SK-N-SH (cell line): ENCODE results near the gene PRPF40B. TPM values are rescaled to one million over a fixed set of nuclear protein-coding genes. Genes with fewer than 3 reads are reported as not detected.

ENCODE experiments used
- CTCF ChIA-PET: fragments of 300-600, 350-600 bp; formaldehyde crosslinking; extraction: SDS; loops from one replicate; lab custom pipeline; 2021; lab: Yijun Ruan, JAX
- POLR2A ChIA-PET: fragments of 350-600 bp; sonication (Branson Sonifier 250); formaldehyde crosslinking; extraction: SDS; loops from one replicate; lab custom pipeline; 2020; ENCODE audit warnings: antibody characterized with exemption, inconsistent platforms; lab: Yijun Ruan, JAX
- DNase-seq: peaks from one replicate; pipeline ENCODE4 v3.0.0; 2012
- H2AFZ ChIP-seq: fragments of 200-600 bp; sonication (generic); 2 replicates; pipeline ENCODE4 v1.8.1; 2016; ENCODE audit warnings: antibody characterized with exemption, mild to moderate bottlenecking, low read depth
- H3F3A ChIP-seq: fragments of 200-600 bp; sonication (generic); replicated peaks from 2 replicates; pipeline ENCODE3; 2016; ENCODE audit warnings: antibody characterized with exemption, mild to moderate bottlenecking; ENCODE audit not compliant: insufficient read depth
- H3K27ac ChIP-seq, 2 experiments: fragments of 200-500 bp in 1 of 2; fragments of 200-600 bp in 1 of 2; sonication (Bioruptor generic) in 1 of 2; sonication (generic), shearing (Covaris generic) in 1 of 2; 2 replicates each; pipeline versions ENCODE4 v1.5.1 to v1.6.1; 2014 to 2016; ENCODE audit warnings: low read depth in 2 of 2, inconsistent platforms in 1 of 2, low read length in 1 of 2, mild to moderate bottlenecking in 1 of 2, mixed read lengths in 1 of 2
- H3K27me3 ChIP-seq: fragments of 200-600 bp; sonication (generic), shearing (Covaris generic); 2 replicates; pipeline ENCODE4 v1.6.1; 2016; ENCODE audit warnings: mixed run types; ENCODE audit not compliant: insufficient read depth
- H3K36me3 ChIP-seq, 2 experiments: fragments of 200-500 bp in 1 of 2; fragments of 200-600 bp in 1 of 2; sonication (Bioruptor generic) in 1 of 2; sonication (generic) in 1 of 2; replicated peaks in 1 of 2; 2 replicates each; pipeline versions ENCODE3 to v1.5.1; 2014 to 2016; ENCODE audit warnings: low read length in 1 of 2, mild to moderate bottlenecking in 1 of 2; ENCODE audit not compliant: insufficient read depth in 2 of 2, control insufficient read depth in 1 of 2
- H3K4me1 ChIP-seq, 2 experiments: fragments of 200-500 bp in 1 of 2; fragments of 200-600 bp in 1 of 2; sonication (Bioruptor generic) in 1 of 2; sonication (generic), shearing (Covaris generic) in 1 of 2; 2 replicates each; pipeline versions ENCODE4 v1.5.1 to v1.6.1; 2014 to 2016; ENCODE audit warnings: low read depth in 1 of 2, low read length in 1 of 2, mixed run types in 1 of 2; ENCODE audit not compliant: insufficient read depth in 2 of 2, control insufficient read depth in 1 of 2
- H3K4me2 ChIP-seq: fragments of 200-600 bp; sonication (generic), shearing (Covaris generic); 2 replicates; pipeline ENCODE4 v1.6.1; 2017; ENCODE audit warnings: mixed run types
- H3K4me3 ChIP-seq, 2 experiments: fragments of 200-500 bp in 1 of 2; fragments of 200-600 bp in 1 of 2; sonication (Bioruptor generic) in 1 of 2; sonication (generic), shearing (Covaris generic) in 1 of 2; 2 replicates each; pipeline versions ENCODE4 v1.5.1 to v1.8.1; 2014 to 2016; ENCODE audit warnings: low read depth in 2 of 2, inconsistent platforms in 1 of 2, low read length in 1 of 2, mild to moderate bottlenecking in 1 of 2, mixed read lengths in 1 of 2, moderate library complexity in 1 of 2
- H3K79me2 ChIP-seq: fragments of 200-600 bp; sonication (generic); 2 replicates; pipeline ENCODE4 v1.8.1; 2017; ENCODE audit warnings: mild to moderate bottlenecking; ENCODE audit not compliant: insufficient read depth
- H3K9ac ChIP-seq: fragments of 200-600 bp; sonication (generic); 2 replicates; pipeline ENCODE4 v1.6.1; 2017; ENCODE audit warnings: mixed run types
- H3K9me2 ChIP-seq: fragments of 200-600 bp; sonication (generic); 2 replicates; pipeline ENCODE4 v1.6.1; 2017; ENCODE audit warnings: mixed run types
- H3K9me3 ChIP-seq: fragments of 200-600 bp; sonication (generic); 2 replicates; pipeline ENCODE4 v1.6.1; 2017; ENCODE audit warnings: mixed run types, mild to moderate bottlenecking, moderate library complexity
- H4K20me1 ChIP-seq: fragments of 200-600 bp; sonication (generic); 2 replicates; pipeline ENCODE4 v1.6.1; 2017; ENCODE audit warnings: mild to moderate bottlenecking, mixed run types; ENCODE audit not compliant: insufficient read depth
- CTCF ChIP-seq: fragments of 200-600 bp; sonication (generic); IDR thresholded peaks from 2 replicates; pipeline ENCODE4 v1.6.1; 2017; ENCODE audit warnings: antibody characterized with exemption, mild to moderate bottlenecking, moderate library complexity
- ELF1 ChIP-seq: IDR thresholded peaks from 2 replicates; pipeline ENCODE4 v1.4.0; 2012
- EP300 ChIP-seq, 2 experiments: IDR thresholded peaks; 2 replicates each; pipeline versions ENCODE4 v1.4.0 to v1.6.1; 2012; ENCODE audit warnings: borderline replicate concordance in 1 of 2, low read depth in 1 of 2, low read length in 1 of 2
- FOXJ3 ChIP-seq: sonication (generic); formaldehyde crosslinking; IDR thresholded peaks from 2 replicates; pipeline ENCODE4 v1.5.1; 2020; ENCODE audit warnings: mild to moderate bottlenecking, missing genetic modification reagents
- FOXM1 ChIP-seq: IDR thresholded peaks from 2 replicates; pipeline ENCODE4 v1.4.0; 2012; ENCODE audit warnings: low read depth, mild to moderate bottlenecking
- GATA2 ChIP-seq: sonication (generic); formaldehyde crosslinking; IDR thresholded peaks from 2 replicates; pipeline ENCODE4 v1.5.0; 2020; ENCODE audit warnings: mild to moderate bottlenecking, missing genetic modification reagents
- NRF1 ChIP-seq: IDR thresholded peaks from 2 replicates; pipeline ENCODE4 v1.6.1; 2012; ENCODE audit warnings: low read depth, mild to moderate bottlenecking, low read length
- RAD21 ChIP-seq: IDR thresholded peaks from 2 replicates; pipeline ENCODE4 v1.6.1; 2012; ENCODE audit warnings: mild to moderate bottlenecking, low read length
- RFX5 ChIP-seq: IDR thresholded peaks from 2 replicates; pipeline ENCODE4 v1.6.1; 2012; ENCODE audit warnings: mild to moderate bottlenecking, improper control_type of control experiment, low read length
- SIN3A ChIP-seq: IDR thresholded peaks from 2 replicates; pipeline ENCODE4 v1.6.1; 2012; ENCODE audit warnings: low read depth, mild to moderate bottlenecking, low read length, moderate library complexity, borderline replicate concordance
- SMC3 ChIP-seq: IDR thresholded peaks from 2 replicates; pipeline ENCODE4 v1.6.1; 2012; ENCODE audit warnings: low read depth, low read length, improper control_type of control experiment
- TAF1 ChIP-seq: IDR thresholded peaks from 2 replicates; pipeline ENCODE4 v1.6.1; 2012; ENCODE audit warnings: low read depth, mild to moderate bottlenecking, low read length, moderate library complexity, borderline replicate concordance
- TEAD4 ChIP-seq: IDR thresholded peaks from 2 replicates; pipeline ENCODE4 v1.4.0; 2012; ENCODE audit warnings: mild to moderate bottlenecking, borderline replicate concordance; ENCODE audit not compliant: insufficient read depth
- ZBTB33 ChIP-seq: IDR thresholded peaks from 2 replicates; pipeline ENCODE4 v1.4.0; 2012; ENCODE audit warnings: low read depth, borderline replicate concordance
- WGBS: methylation state at CpG from one replicate; pipeline ENCODE4 v1.1.6; 2017; ENCODE audit warnings: low lambda C conversion rate; 5-methylcytosine and 5-hydroxymethylcytosine counted together
- polyA plus RNA-seq, 3 experiments: library from polyadenylated mRNA; depleted of rRNA; stranded (reverse); fragments of >200 nt; gene quantifications; 2 replicates each; pipeline ENCODE4 v1.2.3, GENCODE V29; 2012

Gene PRPF40B
- polyA plus RNA-seq, 1 of the 3 experiments (the other 2 are of a cell fraction) = 27.0 TPM

- Histone ChIP-seq H3K9ac (no peak overlapping the region), H3K9me2 (no peaks in the 10 kb centered on the region), H3K4me1 (peaks cover 2 to 9% of the 10 kb centered on the region in 2 experiments; a peak in 2 of 4 replicates), H3K36me3 (no peaks in the 10 kb centered on the region), H3K4me3 (no peak overlapping the region), H3K79me2 (peaks cover 99% of the 10 kb centered on the region), H3K27ac (no peak overlapping the region), H4K20me1 (peaks cover 60% of the 10 kb centered on the region), H3K9me3 (no peaks in the 10 kb centered on the region), H2AFZ (no peak overlapping the region), H3K4me2 (peak overlapping the region; percentile 19; the same call in 1 of the 2 replicates), H3F3A (no peaks in the 10 kb centered on the region), H3K27me3 (no peaks in the 10 kb centered on the region)
- no peak for DNase-seq
- POLR2A ChIA-PET = interaction anchor here (1.6 kb wide), 1 partner anchor 10 kb away, joined by 4 read pairs; no protein-coding TSS in a partner anchor
- CTCF ChIA-PET = interaction anchor here (0.9 to 2.5 kb wide), 7 partner anchors 11 to 63 kb away, joined by 3 to 6 read pairs (median 3); partner anchors contain the start of gene TMBIM6
- TF ChIP-seq NRF1 (no peak), ZBTB33 (no peak), FOXJ3 (CRISPR knock-in tag) (no peak), RFX5 (no peak), TAF1 (no peak), SIN3A (no peak), FOXM1 (no peak), TEAD4 (no peak), SMC3 (no peak), RAD21 (no peak), ELF1 (no peak), CTCF (no peak), GATA2 (no peak), EP300 (IDR thresholded peaks at IDR 0.05; ENCODE audit: borderline replicate concordance in 1 of 2, low read depth in 1 of 2, low read length in 1 of 2) (no peak)
- WGBS = 74% methylated on average over 3 of the region's 3 CpGs
Observed at GRCh38 chr12:49683599-49684309, 60.4 kb downstream of the PRPF40B start.
